NOMO-1 treated with dmso at 0.1 percent for 144 hours (cell line): ENCODE results near the gene TLK2.

Experiments
- DNase-seq: peaks from one replicate; lab custom pipeline; 2025; ENCODE audit not compliant: unreplicated experiment; lab: John Stamatoyannopoulos, UW

TLK2 gene

DNA sequence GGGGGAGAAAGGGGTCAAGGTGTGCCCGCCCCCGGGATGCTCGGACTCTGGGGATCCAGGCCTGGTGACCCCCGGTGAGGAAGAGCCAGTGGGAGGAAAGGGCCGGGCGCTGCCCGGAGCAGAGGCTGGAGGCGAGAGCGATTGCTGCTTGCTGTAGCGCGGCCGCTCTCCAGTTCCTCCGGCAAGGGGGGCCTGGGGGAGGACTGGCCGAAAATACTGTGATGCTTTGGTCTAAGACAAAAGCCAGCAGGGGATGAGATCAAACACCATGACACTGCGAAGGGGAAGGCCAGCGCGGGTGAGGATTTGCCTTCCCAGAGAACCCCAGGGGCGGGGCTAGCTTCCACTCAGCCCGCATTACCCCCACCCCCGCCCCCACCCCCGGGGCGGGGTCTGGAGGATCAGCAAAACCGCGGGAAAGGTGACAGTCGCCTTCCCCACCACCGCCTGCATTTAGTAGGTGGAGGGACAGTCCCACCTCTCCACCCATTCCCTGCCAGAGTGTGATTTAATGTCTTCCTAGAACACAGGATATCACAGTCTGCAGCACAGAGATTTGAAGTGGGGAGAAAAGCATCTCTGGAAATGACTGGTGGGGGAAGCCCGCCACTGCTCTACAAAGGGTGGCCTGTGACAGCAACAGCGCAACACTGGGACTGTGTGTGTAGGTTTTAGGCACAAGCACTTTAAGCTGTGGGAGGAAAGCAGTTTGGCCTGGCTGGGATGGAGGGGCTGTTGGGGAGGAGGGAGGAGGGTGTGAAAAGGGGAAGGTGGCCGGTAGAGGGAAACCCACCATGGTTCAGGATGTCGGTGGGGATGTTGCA lies 174.6 kb downstream of the TLK2 start:
- DNase-seq = peak; percentile 85

- no peak for DNase-seq
Observed at GRCh38 chr17:62653826-62654761, 175.5 kb downstream of the TLK2 start.

DNA sequence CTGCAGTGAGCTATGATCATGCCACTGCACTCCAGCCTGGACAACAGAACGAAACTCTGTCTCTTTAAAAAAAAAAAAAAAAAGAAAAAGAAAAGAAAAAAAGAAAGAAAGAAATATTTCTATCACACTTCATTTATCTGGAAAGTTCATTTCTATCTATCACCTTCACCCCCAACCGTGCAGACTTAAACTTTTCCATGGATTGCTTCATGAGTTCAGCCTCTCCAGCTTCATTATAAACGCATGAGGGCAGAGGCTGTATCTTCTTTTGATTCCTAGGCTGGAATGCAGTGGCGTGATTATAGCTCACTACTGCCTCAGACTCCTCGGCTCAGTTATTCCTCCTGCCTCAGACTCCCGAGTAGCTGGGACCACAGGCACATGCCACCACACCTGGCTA lies 177.0 kb downstream of the TLK2 start:
- no peak for DNase-seq

- DNase-seq = no peak
Observed at GRCh38 chr17:62656446-62656845, 177.8 kb downstream of the TLK2 start.

DNA sequence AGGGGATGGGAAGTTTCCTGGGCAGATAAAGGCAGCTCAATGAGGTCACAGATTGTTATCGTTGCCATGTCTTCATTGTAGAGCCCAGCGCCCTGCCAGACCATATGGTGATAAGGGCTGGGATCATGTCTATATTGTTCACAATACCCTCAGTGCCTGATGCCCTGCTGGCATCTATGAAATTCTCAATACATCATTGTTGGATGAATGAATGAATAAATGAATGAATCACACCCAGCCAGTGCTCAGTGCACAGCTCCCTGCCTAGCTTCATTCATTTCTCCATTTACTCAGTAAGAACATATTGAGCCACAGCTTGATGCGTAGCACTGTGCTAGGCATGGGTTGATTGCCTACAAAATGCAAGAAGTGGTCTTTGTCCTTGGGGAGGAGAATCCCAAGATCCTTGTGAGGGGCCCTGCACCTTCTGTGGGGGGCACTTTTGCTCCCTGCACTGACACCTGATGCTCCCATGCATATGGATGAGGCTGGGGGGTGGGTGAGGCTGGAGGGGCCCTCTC lies 178.6 kb downstream of the TLK2 start:
- DNase-seq = no peak

DNA sequence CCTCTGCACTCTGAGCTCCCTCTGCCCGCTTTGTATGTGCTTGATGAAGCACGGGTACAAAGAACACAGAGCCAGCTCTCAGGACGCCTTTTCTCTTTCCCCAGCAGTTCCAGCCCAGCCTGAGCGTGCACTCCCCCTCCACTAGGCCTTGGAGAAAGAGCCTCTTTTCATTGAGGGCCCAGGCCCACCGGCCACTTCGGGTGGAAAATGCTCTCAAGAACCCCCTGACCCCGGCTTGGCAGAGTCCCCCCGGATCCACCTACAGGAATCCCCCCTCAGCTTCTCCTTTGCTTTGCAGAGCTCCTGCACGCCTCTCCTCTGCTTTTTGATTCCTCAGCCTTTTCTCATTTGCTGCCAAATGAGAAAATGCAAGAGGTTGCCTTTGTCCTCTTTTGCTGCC lies 179.1 kb downstream of the TLK2 start:
- DNase-seq = no peak

DNA sequence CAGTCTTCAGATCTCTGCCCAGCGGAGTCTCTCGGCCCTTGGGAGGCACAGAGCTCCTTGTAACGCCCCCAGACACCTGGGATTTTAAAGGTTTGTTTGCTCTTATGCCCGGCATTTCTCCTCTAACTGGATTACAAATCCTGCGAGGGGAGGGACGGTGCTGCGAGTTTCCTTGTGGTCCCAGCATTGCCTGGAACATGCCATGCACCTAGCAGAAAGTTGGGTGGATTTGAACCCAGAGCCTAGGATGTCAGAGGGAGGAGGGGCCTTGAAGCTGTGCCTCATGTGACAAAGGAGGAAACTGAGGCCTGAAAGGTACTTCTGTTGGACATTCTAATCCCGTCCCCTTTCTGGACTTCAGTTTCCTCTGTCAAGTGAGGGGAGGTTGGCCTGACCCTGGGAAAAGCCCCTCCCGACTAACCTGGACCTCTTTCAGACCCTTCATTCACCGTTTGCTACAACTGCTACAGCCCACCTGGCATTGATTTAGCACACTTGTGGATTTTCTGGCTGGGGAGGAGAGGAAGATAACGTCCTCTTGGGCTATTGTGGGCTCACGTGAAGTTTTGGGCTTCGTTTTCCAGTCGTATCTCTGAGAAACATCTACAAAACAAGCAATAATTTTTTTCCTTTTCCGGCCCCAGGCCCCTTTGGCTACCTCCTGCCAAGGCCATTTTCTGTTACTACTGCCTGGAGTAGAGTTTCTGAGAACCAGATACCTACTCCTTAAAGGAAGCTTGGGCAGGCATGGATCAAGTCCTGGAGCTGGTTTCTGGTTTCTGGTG lies 179.7 kb downstream of the TLK2 start:
- no peak for DNase-seq

DNA sequence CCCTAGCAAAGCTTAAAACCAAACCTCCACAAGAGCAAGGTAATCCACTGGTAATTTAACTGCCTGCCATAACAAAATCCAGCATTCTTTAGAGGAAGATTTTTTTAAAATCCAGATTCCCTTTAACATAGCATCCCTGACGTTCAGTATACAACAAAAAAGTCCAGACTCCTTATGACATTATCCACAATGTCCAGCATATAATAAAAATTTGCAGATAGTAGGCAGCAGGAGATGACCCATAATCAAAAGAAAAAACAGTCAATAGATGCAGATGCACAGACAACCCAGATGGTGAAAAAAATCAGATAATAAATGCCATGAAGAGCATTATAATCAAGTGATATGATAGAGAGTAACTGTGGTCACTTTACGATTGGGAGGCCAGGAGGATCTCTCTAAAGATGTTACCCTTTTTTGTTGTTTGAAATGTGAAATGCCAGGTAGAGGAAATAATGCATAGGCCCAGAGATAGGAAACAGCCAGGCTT lies 182.0 kb downstream of the TLK2 start:
- DNase-seq = no peak

DNA sequence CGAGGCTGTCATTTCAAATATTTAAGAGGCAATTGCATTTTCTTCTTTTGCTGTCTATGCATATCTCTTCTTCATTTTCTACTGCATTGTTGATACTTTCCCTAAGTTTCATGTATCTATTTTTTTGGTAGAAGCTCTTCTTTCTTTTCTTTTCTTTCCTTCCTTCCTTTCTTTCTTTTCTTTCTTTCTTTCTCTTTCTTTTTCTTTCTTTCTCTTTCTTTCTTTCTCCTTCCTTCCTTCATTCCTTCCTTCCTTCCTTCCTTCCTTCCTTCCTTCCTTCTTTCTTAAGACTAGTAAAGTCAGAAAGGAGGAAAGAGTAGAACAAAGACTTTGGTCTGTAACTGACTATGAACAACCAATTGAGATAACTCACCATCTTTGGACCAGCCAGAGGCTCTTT lies 182.7 kb downstream of the TLK2 start:
- no peak for DNase-seq

GRCh38 chr17:62662855-62663254 lies 184.2 kb downstream of the TLK2 start:
- no peak for DNase-seq
